ENCODE measurements around the gene ZBTB21.

DNA sequence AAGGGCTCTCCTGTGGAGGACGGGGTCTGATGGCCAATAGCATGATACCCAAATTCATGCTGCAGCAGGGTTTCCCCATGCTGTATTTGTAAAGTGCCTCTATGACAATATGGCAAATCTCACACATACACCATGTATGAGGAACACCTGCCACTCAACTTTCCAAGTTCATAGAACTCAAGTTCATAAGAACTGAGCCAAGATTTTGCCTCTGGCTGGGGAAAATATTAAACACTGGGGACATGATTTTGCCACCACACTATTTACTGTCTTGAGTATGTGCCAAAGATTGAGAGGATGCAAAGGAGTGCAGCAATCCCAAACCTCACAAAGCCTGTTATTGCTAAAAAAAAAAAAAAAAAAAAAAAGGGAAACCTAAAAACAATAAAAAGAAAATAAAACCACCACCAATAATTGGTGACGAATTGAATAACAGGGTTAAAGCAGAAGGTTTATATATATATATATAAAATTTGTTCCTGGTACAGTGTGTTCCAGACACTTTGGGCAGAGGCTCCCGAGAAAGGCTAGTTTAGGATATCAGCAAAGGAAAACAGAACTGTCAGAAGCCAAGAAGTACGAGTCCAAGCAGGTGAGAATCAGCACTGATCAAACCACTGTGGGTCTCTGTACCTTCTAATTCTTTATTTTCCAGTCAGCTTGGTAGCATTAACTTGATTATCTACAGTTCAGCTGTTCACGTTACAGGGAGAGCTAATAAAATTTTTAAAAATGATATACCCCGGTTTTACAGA lies 24.3 kb downstream of the ZBTB21 start:
- TF ChIP-seq EP300 (IDR thresholded peaks at IDR 0.05; ENCODE audit: low read depth) (no peak), POLR2AphosphoS5 (IDR thresholded peaks at IDR 0.05) (no peak), POLR2A (IDR thresholded peaks at IDR 0.05) (no peak)
- TF ChIP-seq, protein P1, sequence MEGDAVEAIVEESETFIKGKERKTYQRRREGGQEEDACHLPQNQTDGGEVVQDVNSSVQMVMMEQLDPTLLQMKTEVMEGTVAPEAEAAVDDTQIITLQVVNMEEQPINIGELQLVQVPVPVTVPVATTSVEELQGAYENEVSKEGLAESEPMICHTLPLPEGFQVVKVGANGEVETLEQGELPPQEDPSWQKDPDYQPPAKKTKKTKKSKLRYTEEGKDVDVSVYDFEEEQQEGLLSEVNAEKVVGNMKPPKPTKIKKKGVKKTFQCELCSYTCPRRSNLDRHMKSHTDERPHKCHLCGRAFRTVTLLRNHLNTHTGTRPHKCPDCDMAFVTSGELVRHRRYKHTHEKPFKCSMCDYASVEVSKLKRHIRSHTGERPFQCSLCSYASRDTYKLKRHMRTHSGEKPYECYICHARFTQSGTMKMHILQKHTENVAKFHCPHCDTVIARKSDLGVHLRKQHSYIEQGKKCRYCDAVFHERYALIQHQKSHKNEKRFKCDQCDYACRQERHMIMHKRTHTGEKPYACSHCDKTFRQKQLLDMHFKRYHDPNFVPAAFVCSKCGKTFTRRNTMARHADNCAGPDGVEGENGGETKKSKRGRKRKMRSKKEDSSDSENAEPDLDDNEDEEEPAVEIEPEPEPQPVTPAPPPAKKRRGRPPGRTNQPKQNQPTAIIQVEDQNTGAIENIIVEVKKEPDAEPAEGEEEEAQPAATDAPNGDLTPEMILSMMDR (IDR thresholded peaks at IDR 0.05), result no peak

Data from transverse colon (tissue), 4 donors.